PC-9 (cell line): ENCODE results near the gene LOX. TPM values are rescaled to one million over a fixed set of nuclear protein-coding genes. Genes with fewer than 3 reads are reported as not detected.
A peak's percentile ranks its signal among the peaks of the same experiment; 100 is the strongest.

ENCODE experiments used
- BruUV-seq: library from RNA; stranded (reverse); fragments of 400-500 nt; replicated peaks from 2 replicates; lab custom pipeline; 2021; lab: Mats Ljungman, UMichigan
- CTCF ChIA-PET: fragments of 300-600 bp; sonication (Branson Sonifier 250); formaldehyde crosslinking; loops from one replicate; lab custom pipeline; 2022; ENCODE audit warnings: antibody characterized with exemption; lab: Charles Lee
- POLR2A ChIA-PET: fragments of 300-600 bp; sonication (Branson Sonifier 250); formaldehyde crosslinking; loops from one replicate; lab custom pipeline; 2022; ENCODE audit warnings: antibody characterized with exemption; ENCODE audit not compliant: unreplicated experiment; lab: Charles Lee
- DNase-seq, 2 experiments: peaks; one replicate each; pipeline versions ENCODE4 v3.0.0 to v3.0.0-alpha.2; 2015 to 2022; ENCODE audit warnings: mixed read lengths in 1 of 2
- H2AFZ ChIP-seq: fragments of 200-600 bp; sonication (generic); 2 replicates; pipeline ENCODE4 v1.8.1; 2017; ENCODE audit warnings: antibody characterized with exemption
- H3F3A ChIP-seq: fragments of 200-600 bp; sonication (generic); 2 replicates; pipeline ENCODE4 v1.8.1; 2017; ENCODE audit warnings: antibody characterized with exemption, mild to moderate bottlenecking, low read depth; ENCODE audit not compliant: insufficient read depth
- H3K27ac ChIP-seq: fragments of 200-600 bp; sonication (generic); 2 replicates; pipeline ENCODE4 v1.6.1; 2016; ENCODE audit warnings: mixed run types
- H3K27me3 ChIP-seq: fragments of 200-600 bp; sonication (generic); 2 replicates; pipeline ENCODE4 v1.6.1; 2016; ENCODE audit warnings: low read depth, mixed run types; ENCODE audit not compliant: insufficient read depth
- H3K36me3 ChIP-seq: fragments of 200-600 bp; sonication (generic); 2 replicates; pipeline ENCODE4 v1.6.1; 2016; ENCODE audit warnings: low read depth, mixed run types
- H3K4me1 ChIP-seq: fragments of 200-600 bp; sonication (generic); replicated peaks from 2 replicates; pipeline ENCODE4 v1.6.1; 2016; ENCODE audit warnings: mixed run types; ENCODE audit not compliant: insufficient read depth
- H3K4me2 ChIP-seq: fragments of 200-600 bp; sonication (generic); 2 replicates; pipeline ENCODE4 v1.6.1; 2017; ENCODE audit warnings: mixed run types
- H3K4me3 ChIP-seq: fragments of 200-600 bp; sonication (generic); 2 replicates; pipeline ENCODE4 v1.6.1; 2016; ENCODE audit warnings: mixed run types
- H3K79me2 ChIP-seq: fragments of 200-600 bp; sonication (generic); 2 replicates; pipeline ENCODE4 v1.6.1; 2017; ENCODE audit warnings: low read depth, mixed run types
- H3K9me2 ChIP-seq: fragments of 200-600 bp; sonication (generic); 2 replicates; pipeline ENCODE4 v1.8.1; 2017; ENCODE audit warnings: mild to moderate bottlenecking; ENCODE audit not compliant: insufficient read depth
- H3K9me3 ChIP-seq: fragments of 200-600 bp; sonication (generic); 2 replicates; pipeline ENCODE4 v1.8.1; 2016; ENCODE audit warnings: low read depth; ENCODE audit not compliant: insufficient read depth
- H4K20me1 ChIP-seq: fragments of 200-600 bp; sonication (generic); 2 replicates; pipeline ENCODE4 v1.8.1; 2017; ENCODE audit not compliant: insufficient read depth
- EZH2 ChIP-seq: fragments of 200-600 bp; sonication (generic); IDR thresholded peaks from 2 replicates; pipeline ENCODE4 v1.8.0; 2017; ENCODE audit warnings: antibody characterized with exemption, low read depth
- intact Hi-C: fragments of 100-400 bp; cut with micrococcal nuclease; formaldehyde crosslinking; loops from one replicate; pipeline ENCODE4 v1.10.0; 2022; ENCODE audit not compliant: unreplicated experiment
- total RNA-seq: library from RNA; stranded (reverse); gene quantifications from 2 replicates; pipeline ENCODE4 v1.2.3, GENCODE V29; 2021
- TF ChIP-seq, protein P1 (sequence below): fragments of 200-600 bp; sonication (generic); conservative IDR thresholded peaks from 2 replicates; pipeline ENCODE4 v1.6.1; 2017; ENCODE audit warnings: mixed run types, antibody characterized with exemption, mild to moderate bottlenecking, moderate library complexity

LOX gene
- total RNA-seq, 1 experiment from 2014 or later: 3.2 TPM

DNA sequence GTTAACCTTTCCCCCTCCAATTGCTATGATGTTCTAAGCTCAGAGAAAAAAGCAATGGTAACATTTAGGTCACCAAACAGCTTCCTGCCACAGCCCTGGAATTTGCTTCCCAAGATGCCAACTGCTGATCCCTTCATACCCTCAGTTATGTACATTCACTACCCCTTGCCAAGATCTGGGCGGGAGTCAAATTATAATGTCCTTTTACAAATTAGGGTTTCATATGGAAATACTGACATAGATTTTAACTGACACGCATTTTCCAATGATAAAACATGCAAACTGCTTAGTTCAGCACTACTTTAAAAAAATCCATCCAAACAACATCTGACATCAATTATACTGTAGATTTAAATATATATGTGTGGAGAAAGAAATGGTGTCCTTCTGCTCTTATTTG, 5.0 kb downstream of the LOX start:
- DNase-seq: no peak
- intact Hi-C loops: no loop called here
- H3K36me3 ChIP-seq: 0 out of 2 replicates have a peak, but pooled peaks cover 3% of the 10 kb centered on the region
- CTCF ChIA-PET: no interaction called here
- no peak overlapping the region for H3K4me3 ChIP-seq
- POLR2A ChIA-PET: no interaction called here
- no peaks in the 10 kb centered on the region for H3K9me2 ChIP-seq
- no peak overlapping the region for H2AFZ ChIP-seq
- no peaks in the 10 kb centered on the region for H4K20me1 ChIP-seq
- no peak overlapping the region for H3K27ac ChIP-seq
- H3K9me3 ChIP-seq: no peaks in the 10 kb centered on the region
- H3K4me1 ChIP-seq: peaks cover 16% of the 10 kb centered on the region
- H3K79me2 ChIP-seq: no peaks in the 10 kb centered on the region
- H3F3A ChIP-seq: peaks cover 10% of the 10 kb centered on the region; the same call in 1 of the 2 replicates
- H3K4me2 ChIP-seq: no peak overlapping the region
- no peak for TF ChIP-seq EZH2
- TF ChIP-seq, protein P1, sequence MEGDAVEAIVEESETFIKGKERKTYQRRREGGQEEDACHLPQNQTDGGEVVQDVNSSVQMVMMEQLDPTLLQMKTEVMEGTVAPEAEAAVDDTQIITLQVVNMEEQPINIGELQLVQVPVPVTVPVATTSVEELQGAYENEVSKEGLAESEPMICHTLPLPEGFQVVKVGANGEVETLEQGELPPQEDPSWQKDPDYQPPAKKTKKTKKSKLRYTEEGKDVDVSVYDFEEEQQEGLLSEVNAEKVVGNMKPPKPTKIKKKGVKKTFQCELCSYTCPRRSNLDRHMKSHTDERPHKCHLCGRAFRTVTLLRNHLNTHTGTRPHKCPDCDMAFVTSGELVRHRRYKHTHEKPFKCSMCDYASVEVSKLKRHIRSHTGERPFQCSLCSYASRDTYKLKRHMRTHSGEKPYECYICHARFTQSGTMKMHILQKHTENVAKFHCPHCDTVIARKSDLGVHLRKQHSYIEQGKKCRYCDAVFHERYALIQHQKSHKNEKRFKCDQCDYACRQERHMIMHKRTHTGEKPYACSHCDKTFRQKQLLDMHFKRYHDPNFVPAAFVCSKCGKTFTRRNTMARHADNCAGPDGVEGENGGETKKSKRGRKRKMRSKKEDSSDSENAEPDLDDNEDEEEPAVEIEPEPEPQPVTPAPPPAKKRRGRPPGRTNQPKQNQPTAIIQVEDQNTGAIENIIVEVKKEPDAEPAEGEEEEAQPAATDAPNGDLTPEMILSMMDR: no peak
- H3K27me3 ChIP-seq: no peaks in the 10 kb centered on the region
- no TSS peak for BruUV-seq

DNA sequence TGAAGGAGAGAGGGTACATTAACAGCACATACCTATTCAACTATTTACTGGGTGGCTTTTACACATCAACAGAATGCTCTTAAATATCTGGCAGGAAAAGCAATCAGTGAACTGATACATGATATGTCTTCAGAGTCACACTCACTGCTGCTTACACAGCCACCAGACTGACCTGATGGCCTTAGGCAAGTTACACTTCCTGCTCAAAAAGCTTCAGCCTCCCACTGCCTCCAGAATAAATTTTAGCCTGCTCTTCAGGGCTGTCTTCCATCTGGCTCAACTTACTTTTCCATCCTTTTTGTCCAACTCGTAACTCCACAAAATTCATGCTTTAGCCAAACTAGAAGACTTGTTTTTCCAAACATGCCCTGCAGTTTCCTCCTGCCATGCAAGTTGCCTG, 10.7 kb downstream of the LOX start:
- Histone ChIP-seq H3K27ac (0 out of 2 replicates have a peak overlapping the region, but pooled peaks have one; percentile 19), H3K4me3 (no peak overlapping the region), H3K4me1 (peaks cover 16% of the 10 kb centered on the region; the same call in 1 of the 2 replicates), H3K9me2 (no peaks in the 10 kb centered on the region), H3K9me3 (no peaks in the 10 kb centered on the region), H4K20me1 (no peaks in the 10 kb centered on the region), H3K27me3 (no peaks in the 10 kb centered on the region), H3K4me2 (peak overlapping the region; percentile 9; the same call in 1 of the 2 replicates), H3K79me2 (no peaks in the 10 kb centered on the region), H2AFZ (no peak overlapping the region), H3K36me3 (0 out of 2 replicates have a peak, but pooled peaks cover 3% of the 10 kb centered on the region), H3F3A (no peaks in the 10 kb centered on the region)
- peak in 1 of 2 experiments; percentile 49 for DNase-seq
- no peak for TF ChIP-seq EZH2
- CTCF ChIA-PET: no interaction called here
- POLR2A ChIA-PET: no interaction called here
- no TSS peak for BruUV-seq
- intact Hi-C loops: no loop called here

DNA sequence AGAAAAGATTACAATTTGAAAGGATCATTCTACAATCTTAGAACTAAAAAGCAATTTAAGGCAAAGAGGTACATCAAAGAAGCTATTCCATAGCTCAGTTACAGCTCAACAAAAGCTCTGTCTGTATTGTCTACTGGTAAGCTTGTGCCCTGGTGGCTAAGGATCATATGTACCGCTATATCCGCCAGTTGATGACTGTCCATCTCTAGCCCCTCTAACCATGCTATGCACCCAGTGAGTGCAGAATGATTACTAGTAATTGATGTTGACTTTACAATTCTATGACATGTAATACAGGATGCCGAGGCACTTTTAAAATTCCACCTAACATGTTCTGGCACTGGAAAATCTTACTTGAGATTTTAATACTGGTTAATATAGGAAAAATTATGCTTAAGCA, 13.1 kb downstream of the LOX start:
- H3K9me2 ChIP-seq: no peaks in the 10 kb centered on the region
- no peak overlapping the region for H3K4me2 ChIP-seq
- H2AFZ ChIP-seq: no peak overlapping the region
- H3K36me3 ChIP-seq: 0 out of 2 replicates have a peak, but pooled peaks cover 2% of the 10 kb centered on the region
- POLR2A ChIA-PET: interaction anchor here (0.7 kb wide), 1 partner anchor 47 kb away, joined by 4 read pairs; no protein-coding TSS in a partner anchor
- H3F3A ChIP-seq: no peaks in the 10 kb centered on the region
- H3K27ac ChIP-seq: no peak overlapping the region
- no peak for DNase-seq
- BruUV-seq: no TSS peak
- intact Hi-C loops: no loop called here
- H3K9me3 ChIP-seq: no peaks in the 10 kb centered on the region
- H4K20me1 ChIP-seq: no peaks in the 10 kb centered on the region
- peaks cover 21% of the 10 kb centered on the region for H3K4me1 ChIP-seq
- no peaks in the 10 kb centered on the region for H3K79me2 ChIP-seq
- H3K27me3 ChIP-seq: no peaks in the 10 kb centered on the region
- no peak overlapping the region for H3K4me3 ChIP-seq
- CTCF ChIA-PET: no interaction called here
- TF ChIP-seq, protein P1: no peak
- no peak for TF ChIP-seq EZH2

GRCh38 chr5:122063836-122064235, 14.2 kb downstream of the LOX start:
- Histone ChIP-seq H3K9me3 (no peaks in the 10 kb centered on the region), H3F3A (no peaks in the 10 kb centered on the region), H2AFZ (no peak overlapping the region), H4K20me1 (no peaks in the 10 kb centered on the region), H3K36me3 (no peaks in the 10 kb centered on the region), H3K9me2 (no peaks in the 10 kb centered on the region), H3K27ac (no peak overlapping the region), H3K27me3 (no peaks in the 10 kb centered on the region), H3K4me2 (no peak overlapping the region), H3K4me1 (peaks cover 21% of the 10 kb centered on the region), H3K4me3 (no peak overlapping the region), H3K79me2 (no peaks in the 10 kb centered on the region)
- ChIA-PET POLR2A (interaction anchor here (0.6 kb wide), 1 partner anchor 186 kb away, joined by 3 read pairs; no protein-coding TSS in a partner anchor), CTCF (no interaction called here)
- TF ChIP-seq, protein P1: no peak
- TF ChIP-seq EZH2: no peak
- intact Hi-C loops: no loop called here
- DNase-seq: no peak
- no TSS peak for BruUV-seq
